Measurements from ENCODE around the gene REC114. TPM values are rescaled to one million over a fixed set of nuclear protein-coding genes. Genes with fewer than 3 reads are reported as not detected.

Gene REC114
- total RNA-seq, 1 donor = not detected

DNA sequence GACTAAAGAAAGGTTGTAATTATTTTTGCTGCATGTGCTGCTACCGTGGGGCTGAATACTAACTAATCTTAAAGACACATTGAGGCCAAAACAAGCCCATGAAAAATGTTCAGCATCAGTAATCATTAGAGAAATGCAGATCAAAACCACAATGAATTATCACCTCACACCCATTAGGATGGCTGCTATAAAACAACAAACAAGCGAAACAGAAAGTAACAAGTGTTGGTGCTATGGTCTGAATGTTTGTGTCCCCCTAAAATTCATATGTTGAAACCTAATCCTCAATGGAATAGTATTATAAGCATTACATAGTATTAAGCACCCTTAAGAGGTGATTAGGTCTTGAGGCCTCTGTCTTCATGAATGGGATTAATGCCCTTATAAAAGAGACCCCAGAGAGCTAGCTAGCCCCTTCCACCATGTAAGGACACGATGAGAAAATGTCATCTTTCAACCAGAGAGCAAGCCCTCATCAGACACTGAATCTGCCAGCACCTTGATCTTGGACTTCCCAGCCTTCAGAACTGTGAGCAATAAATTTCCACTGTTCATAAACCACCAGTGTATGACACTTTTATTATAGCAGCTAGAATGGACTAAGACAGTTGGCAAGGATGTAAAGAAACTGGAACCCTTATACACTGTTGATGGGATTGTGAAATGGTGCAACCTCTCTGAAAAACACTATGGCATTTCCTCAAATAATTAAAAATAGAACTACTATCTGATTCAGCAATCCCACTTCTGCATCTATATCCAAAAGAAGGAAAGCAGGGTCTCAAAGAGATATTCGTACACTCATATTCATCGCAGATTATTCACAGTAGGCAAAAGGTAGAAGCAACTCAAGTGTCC is 76.1 kb downstream of the REC114 start:
- no peak for DNase-seq (ENCODE audit: low read depth)
- TF ChIP-seq CTCF (IDR thresholded peaks at IDR 0.05; ENCODE audit: insufficient read depth, low read length) = no peak
- H3K4me3 ChIP-seq (ENCODE audit: low read depth, low read length) = no peak overlapping the region

DNA sequence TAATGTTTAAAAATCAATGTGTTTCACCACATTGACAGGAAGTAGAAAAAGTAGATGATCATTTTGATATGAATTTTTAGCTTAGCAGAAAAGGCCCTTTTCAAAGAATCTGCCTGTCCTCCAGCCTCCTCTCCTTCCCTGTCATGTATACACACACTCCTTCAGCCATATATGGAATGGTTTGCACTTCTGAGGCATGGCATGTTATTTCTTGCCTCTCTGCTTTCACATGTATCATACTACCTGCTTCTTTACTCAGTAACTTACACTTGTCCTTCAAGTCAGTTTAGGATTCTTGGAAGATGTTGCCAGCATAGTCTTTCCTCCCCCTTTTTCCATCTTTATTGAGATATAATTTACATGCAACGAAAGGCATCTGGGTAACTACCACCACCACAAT is 79.0 kb downstream of the REC114 start:
- H3K4me3 ChIP-seq (ENCODE audit: low read depth, low read length) = no peak overlapping the region
- DNase-seq (ENCODE audit: low read depth) = no peak
- TF ChIP-seq CTCF (IDR thresholded peaks at IDR 0.05; ENCODE audit: insufficient read depth, low read length) = no peak

- no peak for DNase-seq (ENCODE audit: low read depth)
- no peak for TF ChIP-seq CTCF (IDR thresholded peaks at IDR 0.05; ENCODE audit: insufficient read depth, low read length)
- no peak overlapping the region for H3K4me3 ChIP-seq (ENCODE audit: low read depth, low read length)
These were observed 82.0 kb downstream of the REC114 start for GRCh38 chr15:73524919-73525318.

GRCh38 chr15:73527598-73527997 is 84.6 kb downstream of the REC114 start:
- DNase-seq (ENCODE audit: low read depth) = no peak
- TF ChIP-seq CTCF (IDR thresholded peaks at IDR 0.05; ENCODE audit: insufficient read depth, low read length) = no peak
- H3K4me3 ChIP-seq (ENCODE audit: low read depth, low read length) = no peak overlapping the region

GRCh38 chr15:73530649-73531048 is 87.7 kb downstream of the REC114 start:
- H3K4me3 ChIP-seq (ENCODE audit: low read depth, low read length) = no peak overlapping the region
- peak; percentile 7 for DNase-seq (ENCODE audit: low read depth)
- no peak for TF ChIP-seq CTCF (IDR thresholded peaks at IDR 0.05; ENCODE audit: insufficient read depth, low read length)

DNA sequence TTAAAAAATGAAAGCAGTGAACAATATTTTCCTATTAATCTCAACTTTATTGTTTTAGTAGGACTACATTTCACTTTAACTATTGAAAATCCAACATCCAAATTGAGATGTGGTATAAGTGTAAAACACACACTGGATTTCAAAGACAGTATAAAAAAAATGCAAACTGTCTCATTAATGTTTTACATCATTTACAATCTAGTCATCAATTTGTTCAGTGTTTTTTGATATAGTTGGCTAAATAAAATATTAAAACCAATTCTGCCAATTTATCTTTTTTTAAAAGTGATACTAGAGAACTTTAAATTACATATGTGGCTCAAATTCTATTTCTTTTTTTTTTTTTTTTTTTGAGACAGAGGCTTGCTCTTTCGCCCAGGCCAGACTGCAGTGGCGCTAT is 95.2 kb downstream of the REC114 start:
- H3K4me3 ChIP-seq (ENCODE audit: low read depth, low read length) = no peak overlapping the region
- no peak for DNase-seq (ENCODE audit: low read depth)
- no peak for TF ChIP-seq CTCF (IDR thresholded peaks at IDR 0.05; ENCODE audit: insufficient read depth, low read length)
